ENCODE data around the gene EMILIN1. TPM values are rescaled to one million over a fixed set of nuclear protein-coding genes. Genes with fewer than 3 reads are reported as not detected.

EMILIN1 gene
- total RNA-seq, 1 donor from 2014 or later = 7.4 TPM

DNA sequence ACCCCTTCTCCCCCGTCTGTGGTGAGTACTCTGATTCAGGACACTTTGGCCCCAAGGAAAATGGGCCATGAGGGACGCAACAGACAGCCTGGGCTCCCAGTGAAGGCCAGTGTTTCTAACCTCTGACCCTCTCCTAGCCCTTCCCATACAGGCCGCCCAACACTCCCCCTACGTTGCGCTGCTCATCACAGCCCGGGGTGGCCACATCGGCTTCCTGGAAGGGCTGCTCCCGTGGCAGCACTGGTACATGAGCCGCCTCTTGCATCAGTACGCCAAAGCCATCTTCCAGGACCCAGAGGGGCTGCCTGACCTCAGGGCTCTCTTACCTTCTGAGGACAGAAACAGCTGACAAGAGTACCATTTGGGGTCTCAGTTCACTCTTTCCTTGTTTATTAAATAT lies 52.0 kb downstream of the EMILIN1 start:
- no peak for DNase-seq (ENCODE audit: low read depth)
- TF ChIP-seq, protein P1, sequence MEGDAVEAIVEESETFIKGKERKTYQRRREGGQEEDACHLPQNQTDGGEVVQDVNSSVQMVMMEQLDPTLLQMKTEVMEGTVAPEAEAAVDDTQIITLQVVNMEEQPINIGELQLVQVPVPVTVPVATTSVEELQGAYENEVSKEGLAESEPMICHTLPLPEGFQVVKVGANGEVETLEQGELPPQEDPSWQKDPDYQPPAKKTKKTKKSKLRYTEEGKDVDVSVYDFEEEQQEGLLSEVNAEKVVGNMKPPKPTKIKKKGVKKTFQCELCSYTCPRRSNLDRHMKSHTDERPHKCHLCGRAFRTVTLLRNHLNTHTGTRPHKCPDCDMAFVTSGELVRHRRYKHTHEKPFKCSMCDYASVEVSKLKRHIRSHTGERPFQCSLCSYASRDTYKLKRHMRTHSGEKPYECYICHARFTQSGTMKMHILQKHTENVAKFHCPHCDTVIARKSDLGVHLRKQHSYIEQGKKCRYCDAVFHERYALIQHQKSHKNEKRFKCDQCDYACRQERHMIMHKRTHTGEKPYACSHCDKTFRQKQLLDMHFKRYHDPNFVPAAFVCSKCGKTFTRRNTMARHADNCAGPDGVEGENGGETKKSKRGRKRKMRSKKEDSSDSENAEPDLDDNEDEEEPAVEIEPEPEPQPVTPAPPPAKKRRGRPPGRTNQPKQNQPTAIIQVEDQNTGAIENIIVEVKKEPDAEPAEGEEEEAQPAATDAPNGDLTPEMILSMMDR (IDR thresholded peaks at IDR 0.05; ENCODE audit: insufficient read depth, low read length, poor library complexity, severe bottlenecking) = no peak

DNA sequence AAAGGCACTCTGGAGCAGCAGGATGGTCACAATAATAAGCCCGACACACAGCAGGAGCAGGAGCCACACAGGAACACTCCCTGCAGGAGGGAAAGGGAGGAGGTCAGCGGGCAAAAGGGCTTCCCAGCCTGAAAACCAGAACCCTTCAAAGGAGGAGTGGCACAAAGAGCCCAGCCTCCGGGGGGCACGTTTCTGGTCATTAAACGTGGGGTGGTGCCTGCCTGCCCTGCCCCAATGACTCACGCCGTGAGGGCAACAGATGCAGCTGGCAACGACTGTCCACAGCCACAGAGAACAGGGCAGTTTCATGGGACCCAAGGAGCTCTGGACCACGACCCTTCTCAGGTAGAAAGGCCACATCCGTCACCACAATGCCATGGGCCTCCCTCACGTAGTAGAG lies 53.0 kb downstream of the EMILIN1 start:
- no peaks in the 10 kb centered on the region for H3K27me3 ChIP-seq (ENCODE audit: control insufficient read depth, insufficient read depth, low read length)
- H3K4me3 ChIP-seq (ENCODE audit: low read depth, low read length) = no peak overlapping the region
- TF ChIP-seq, protein P1 (IDR thresholded peaks at IDR 0.05; ENCODE audit: insufficient read depth, low read length, poor library complexity, severe bottlenecking) = no peak
- DNase-seq (ENCODE audit: low read depth) = no peak
- peaks cover 4% of the 10 kb centered on the region for H3K36me3 ChIP-seq (ENCODE audit: control insufficient read depth, insufficient read depth, low read length)

More for the DNA sequence above, 52.0 kb downstream of the EMILIN1 start:
- Histone ChIP-seq H3K36me3 (ENCODE audit: control insufficient read depth, insufficient read depth, low read length) (peaks cover 4% of the 10 kb centered on the region), H3K27me3 (ENCODE audit: control insufficient read depth, insufficient read depth, low read length) (no peaks in the 10 kb centered on the region), H3K4me3 (ENCODE audit: low read depth, low read length) (no peak overlapping the region)

DNA sequence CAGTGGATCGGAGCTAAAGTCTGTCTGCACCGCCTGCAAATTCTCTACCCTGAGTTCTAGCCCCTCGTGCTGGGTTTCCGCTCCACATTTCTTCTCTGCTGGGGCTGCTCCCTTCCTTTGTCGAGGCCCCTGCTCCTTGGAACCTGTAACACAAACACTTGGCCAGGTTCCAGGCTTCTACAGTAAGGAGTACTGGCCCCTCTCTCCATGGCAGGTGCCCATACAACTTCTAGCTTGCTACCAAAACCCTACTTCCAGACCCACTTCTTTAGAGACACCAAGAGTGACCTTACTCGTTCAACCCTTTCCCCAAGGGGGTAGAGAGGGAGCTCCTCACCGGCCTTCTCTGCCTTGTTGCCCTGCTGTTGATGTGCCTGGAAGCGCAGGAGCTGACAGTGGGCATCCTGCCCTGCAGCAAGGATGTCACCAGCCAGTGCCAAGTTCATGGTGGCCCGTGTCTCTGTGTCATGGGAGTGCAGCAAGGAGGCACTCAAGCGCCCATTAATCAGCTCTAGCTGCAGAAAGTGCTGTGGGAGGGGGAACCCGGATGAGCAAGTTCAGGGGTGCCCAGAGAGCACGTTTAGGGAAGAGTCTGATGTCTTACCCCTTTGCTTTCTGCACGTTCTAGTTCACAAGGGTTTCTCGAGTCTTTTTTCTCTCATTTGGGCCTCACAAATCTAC lies 54.9 kb downstream of the EMILIN1 start:
- H3K4me3 ChIP-seq (ENCODE audit: low read depth, low read length) = peak overlapping the region; percentile 96
- TF ChIP-seq, protein P1 (IDR thresholded peaks at IDR 0.05; ENCODE audit: insufficient read depth, low read length, poor library complexity, severe bottlenecking) = no peak
- no peak for DNase-seq (ENCODE audit: low read depth)

DNA sequence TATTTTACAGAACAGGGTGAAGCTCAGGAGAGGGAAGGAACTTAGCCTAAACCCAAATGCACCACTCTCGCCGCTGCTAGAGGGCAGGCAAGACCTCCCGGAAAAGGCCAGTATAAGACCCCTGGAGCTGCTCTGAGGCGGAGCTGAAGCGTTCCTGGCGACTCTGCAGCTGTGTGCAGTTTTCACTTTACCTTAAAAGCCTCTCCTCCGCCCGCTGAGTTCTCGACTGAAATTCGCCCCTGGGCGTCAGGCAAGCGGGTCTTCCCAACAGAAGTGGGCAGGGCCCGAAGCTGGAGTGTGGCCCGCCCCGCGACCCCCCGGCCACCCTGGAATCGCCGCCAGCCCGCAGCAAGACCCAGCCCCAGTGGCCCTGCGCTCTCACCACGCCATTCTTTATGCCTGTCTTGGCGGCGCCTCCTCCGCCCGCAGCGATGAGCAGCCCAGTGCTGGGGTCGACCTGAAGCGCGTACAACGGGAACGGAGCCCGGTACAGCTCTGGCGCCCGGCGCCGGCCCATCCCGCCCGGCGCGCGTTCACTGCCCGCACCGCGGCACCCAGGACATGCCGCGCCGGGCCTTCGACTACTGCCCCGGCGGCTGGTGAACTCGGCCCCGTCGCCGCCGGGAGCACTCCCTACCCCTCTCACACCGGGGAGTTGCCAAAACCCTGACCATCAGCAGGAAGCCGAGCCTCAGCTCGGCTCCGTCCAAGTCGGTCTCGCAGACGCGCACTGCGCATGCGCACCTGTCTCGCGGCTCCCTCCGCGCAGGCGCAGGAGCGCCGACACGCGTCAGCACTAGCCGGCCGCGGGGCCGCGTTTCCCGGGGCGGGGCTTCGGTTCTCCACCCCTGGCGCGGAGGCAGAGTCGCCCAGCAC lies 55.7 kb downstream of the EMILIN1 start, which contains the start of gene PREB:
PREB (minus strand) TSS at position 732 of the 876 bp plus-strand sequence; CDS start at position 517, 215 bp downstream.
- Histone ChIP-seq H3K4me3 (ENCODE audit: low read depth, low read length) (peak within 1 kb of the TSS; percentile 96), H3K36me3 (ENCODE audit: control insufficient read depth, insufficient read depth, low read length) (peaks cover 4% of the 10 kb centered on the region), H3K27me3 (ENCODE audit: control insufficient read depth, insufficient read depth, low read length) (peaks cover 3% of the 10 kb centered on the region)
- TF ChIP-seq, protein P1 (IDR thresholded peaks at IDR 0.05; ENCODE audit: insufficient read depth, low read length, poor library complexity, severe bottlenecking) = peak; percentile 33
- DNase-seq (ENCODE audit: low read depth) = peak; percentile 72

More for the DNA sequence above, 54.9 kb downstream of the EMILIN1 start:
- Histone ChIP-seq H3K27me3 (ENCODE audit: control insufficient read depth, insufficient read depth, low read length) (peaks cover 1% of the 10 kb centered on the region), H3K36me3 (ENCODE audit: control insufficient read depth, insufficient read depth, low read length) (peaks cover 4% of the 10 kb centered on the region)

DNA sequence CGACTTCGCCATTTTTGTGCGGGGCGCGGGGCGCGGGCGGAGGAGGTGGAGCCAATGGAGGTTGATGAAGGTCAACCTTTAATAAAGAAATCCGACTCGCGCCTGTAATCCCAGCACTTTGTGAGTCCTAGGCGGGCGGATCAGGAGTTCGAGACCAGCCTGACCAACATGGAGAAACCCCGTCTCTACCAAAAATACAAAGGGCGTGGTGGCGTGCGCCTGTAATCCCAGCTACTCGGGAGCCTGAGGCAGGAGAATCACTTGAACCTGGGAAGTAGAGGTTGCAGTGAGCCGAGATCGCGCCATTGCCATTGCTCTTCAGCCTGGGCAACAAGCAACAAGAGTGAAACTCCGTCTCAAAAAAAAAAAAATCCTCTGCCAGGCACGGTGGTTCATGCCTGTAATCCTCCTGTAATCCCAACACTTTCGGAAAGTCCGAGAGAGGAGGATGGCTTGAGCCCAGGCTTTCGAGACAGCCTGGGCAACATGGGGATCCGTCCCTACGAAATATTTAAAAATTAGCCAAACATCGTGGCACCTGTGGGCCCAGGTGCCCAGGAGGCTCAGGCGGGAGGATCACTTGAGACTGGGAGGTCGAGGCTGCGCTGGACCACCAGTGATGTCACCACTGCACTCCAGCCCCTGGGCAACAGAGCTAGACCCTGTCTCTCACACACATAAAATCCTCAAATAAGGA lies 56.5 kb downstream of the EMILIN1 start:
- TF ChIP-seq, protein P1 (IDR thresholded peaks at IDR 0.05; ENCODE audit: insufficient read depth, low read length, poor library complexity, severe bottlenecking) = no peak
- DNase-seq (ENCODE audit: low read depth) = no peak
- peaks cover 4% of the 10 kb centered on the region for H3K36me3 ChIP-seq (ENCODE audit: control insufficient read depth, insufficient read depth, low read length)
- H3K4me3 ChIP-seq (ENCODE audit: low read depth, low read length) = peak overlapping the region; percentile 3
- H3K27me3 ChIP-seq (ENCODE audit: control insufficient read depth, insufficient read depth, low read length) = peaks cover 3% of the 10 kb centered on the region
